ENCODE data around the gene FLT1.

The FLT1 gene

DNA sequence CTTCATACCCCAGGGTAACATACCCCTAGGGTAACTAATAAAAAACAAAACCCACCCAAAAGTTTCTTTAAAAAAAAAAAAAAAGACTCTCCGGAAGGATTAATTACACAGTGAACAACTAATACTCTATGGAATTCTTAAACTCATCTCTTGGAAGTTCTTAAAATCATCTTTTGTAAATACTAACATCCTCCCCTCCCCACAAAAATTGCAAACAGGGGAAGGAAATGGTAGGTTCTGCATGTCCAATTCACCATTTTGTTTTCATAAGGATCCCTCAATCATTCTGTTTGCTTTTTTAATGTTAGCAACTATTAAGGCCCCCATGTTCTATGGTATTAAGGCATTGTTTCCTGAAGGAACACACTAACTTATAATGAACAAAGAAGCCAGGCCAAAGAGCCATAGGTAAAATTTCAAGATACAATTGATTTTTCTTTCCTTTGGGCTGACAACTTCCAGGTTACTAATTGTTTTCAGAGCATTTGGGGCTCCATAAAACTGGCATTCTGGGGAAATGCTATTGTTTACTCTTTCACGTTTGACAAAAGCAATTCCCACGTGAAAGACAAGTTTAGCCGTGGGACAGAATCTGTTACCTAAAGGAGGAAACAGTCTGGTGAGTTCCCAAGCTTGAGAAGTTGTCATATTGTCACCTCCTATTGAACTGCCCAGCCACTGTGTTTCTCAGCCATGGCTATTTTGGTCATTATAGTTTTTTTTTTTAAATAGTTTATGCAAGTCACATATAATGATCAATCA lies 107.0 kb downstream of the FLT1 start:
- no peak for DNase-seq (ENCODE audit: low spot score)

DNA sequence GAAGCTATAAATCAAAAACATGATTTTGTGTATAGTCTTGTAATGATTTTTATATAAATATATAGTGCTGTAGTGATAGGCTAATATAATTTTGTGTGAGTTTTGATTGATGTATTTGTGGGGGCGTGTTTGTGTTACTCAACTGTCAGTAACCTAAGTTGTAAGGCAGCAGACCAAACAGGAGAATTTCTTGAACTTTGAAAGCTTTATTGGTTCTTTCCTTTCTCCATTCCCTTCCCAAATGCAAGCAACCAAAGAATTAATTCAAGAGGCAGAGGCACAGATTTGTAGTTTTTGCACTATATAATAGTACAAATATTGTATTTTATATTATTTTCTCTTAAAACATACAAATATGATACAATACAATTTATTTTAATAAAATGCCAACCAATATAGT lies 109.6 kb downstream of the FLT1 start:
- DNase-seq (ENCODE audit: low spot score), result no peak

DNA sequence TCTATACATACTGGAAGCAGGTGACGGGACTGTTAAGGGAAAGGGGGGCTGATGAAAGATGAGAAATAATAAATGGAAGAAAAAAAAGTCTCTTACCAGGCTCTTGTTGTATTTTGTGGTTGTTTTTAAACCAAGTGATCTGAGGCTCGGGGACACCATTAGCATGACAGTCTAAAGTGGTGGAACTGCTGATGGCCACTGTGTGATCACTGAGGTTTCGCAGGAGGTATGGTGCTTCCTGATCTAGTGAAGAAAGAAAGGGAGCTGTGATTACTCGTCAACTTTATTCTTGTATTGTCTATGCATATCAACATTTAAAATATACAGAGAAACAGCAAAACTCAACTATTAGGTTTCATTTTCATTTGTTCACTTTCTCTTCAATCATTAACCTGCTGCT lies 110.1 kb downstream of the FLT1 start:
- no peak for DNase-seq (ENCODE audit: low spot score)

GRCh38 chr13:28380319-28380718 lies 114.6 kb downstream of the FLT1 start:
- no peak for DNase-seq (ENCODE audit: low spot score)

GRCh38 chr13:28379371-28380083 lies 115.4 kb downstream of the FLT1 start:
- no peak for DNase-seq (ENCODE audit: low spot score)

DNA sequence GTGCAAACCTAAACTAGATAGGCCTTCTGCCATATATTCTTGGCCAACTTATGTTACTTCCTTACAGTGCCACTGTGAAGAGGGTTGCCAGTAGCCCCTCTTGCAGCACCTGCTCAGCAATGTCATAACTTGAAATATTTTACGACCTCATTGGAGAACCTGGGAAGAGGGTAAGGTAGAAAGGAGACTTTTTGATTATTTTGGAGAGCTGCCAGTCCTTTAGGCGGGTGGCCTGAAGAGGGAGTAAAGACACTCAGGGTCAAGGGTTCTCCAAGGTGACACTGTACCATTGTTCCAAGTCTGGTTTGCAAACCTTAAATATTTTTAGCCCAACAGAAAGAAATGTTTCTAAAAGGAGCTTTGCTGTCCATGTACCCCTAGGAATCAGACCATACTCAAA lies 118.3 kb downstream of the FLT1 start:
- DNase-seq (ENCODE audit: low spot score), result no peak

- no peak for DNase-seq (ENCODE audit: low spot score)
Observed at GRCh38 chr13:28375250-28375930, 119.5 kb downstream of the FLT1 start.

GRCh38 chr13:28373810-28374209 lies 121.1 kb downstream of the FLT1 start:
- DNase-seq (ENCODE audit: low spot score), result no peak

GRCh38 chr13:28370448-28370847 lies 124.5 kb downstream of the FLT1 start:
- DNase-seq (ENCODE audit: low spot score), result no peak

- no peak for DNase-seq (ENCODE audit: low spot score)
Observed at GRCh38 chr13:28358708-28359107, 136.2 kb downstream of the FLT1 start.

DNA sequence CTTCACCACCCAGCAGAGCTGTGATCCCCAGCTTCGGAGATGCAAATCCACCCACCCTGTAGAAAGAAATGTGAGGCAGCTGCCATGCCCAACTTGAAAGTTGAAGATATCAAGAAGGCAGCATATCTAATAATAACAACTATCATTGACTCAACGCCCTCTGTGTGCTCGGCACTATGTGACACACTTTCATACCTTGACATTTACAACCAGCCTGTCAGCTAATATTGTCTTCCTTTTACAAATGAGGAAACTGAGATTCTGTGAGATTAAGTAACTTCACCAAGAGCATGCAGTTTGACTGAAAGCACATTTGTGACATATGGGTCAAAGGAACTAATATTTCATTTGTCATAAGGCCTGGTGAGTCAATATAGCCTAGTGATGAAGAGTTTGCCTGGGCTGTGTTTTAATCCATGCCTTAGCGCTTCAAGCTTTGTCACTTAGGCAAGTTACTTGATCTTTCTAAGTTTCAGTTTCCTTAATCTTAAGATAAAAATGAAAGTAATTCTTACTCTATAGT lies 137.0 kb downstream of the FLT1 start:
- DNase-seq (ENCODE audit: low spot score), result no peak

- no peak for DNase-seq (ENCODE audit: low spot score)
Observed at GRCh38 chr13:28357247-28357825, 137.6 kb downstream of the FLT1 start.

- DNase-seq (ENCODE audit: low spot score), result no peak
Observed at GRCh38 chr13:28356561-28357021, 138.3 kb downstream of the FLT1 start.

- no peak for DNase-seq (ENCODE audit: low spot score)
Observed at GRCh38 chr13:28355822-28356371, 139.0 kb downstream of the FLT1 start.

DNA sequence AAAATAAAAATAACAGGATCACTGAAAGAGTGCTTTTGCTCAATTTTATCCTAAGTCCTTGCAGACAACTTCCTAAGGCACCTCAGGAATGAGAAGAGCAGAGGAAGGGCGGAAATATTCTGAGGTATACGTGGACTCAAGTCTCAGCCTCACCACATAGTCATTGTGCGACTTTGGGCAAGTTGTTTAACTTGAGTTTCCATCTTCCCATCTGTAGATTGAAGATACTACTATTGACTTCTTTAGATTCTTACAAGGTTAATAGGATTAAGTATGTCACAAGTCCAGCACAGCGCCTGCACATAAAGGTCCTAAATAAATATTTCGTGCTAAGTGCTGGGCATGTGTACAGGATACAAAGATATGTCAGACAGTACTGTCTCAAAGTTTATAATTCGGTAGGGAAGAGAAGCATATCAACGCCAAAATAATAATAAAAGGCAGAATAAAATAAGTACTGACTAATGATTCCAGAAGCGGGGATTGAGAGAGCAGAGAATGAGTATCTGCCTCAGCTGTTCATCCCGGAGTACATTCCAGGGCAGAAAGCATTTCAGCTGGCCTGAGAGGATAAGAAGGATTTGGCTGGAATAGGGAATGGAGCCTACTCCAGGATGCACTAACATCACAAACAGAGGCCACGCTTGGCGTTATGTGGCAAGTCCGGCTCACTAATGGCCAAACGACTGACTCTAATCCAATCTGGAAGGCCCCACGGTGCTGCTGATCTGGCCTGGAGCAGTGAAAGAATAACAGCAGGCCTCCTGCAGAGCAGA lies 139.7 kb downstream of the FLT1 start:
- no peak for DNase-seq (ENCODE audit: low spot score)

GRCh38 chr13:28353679-28354078 lies 141.2 kb downstream of the FLT1 start:
- no peak for DNase-seq (ENCODE audit: low spot score)

- no peak for DNase-seq (ENCODE audit: low spot score)
Observed at GRCh38 chr13:28349907-28350654, 144.8 kb downstream of the FLT1 start.

DNA sequence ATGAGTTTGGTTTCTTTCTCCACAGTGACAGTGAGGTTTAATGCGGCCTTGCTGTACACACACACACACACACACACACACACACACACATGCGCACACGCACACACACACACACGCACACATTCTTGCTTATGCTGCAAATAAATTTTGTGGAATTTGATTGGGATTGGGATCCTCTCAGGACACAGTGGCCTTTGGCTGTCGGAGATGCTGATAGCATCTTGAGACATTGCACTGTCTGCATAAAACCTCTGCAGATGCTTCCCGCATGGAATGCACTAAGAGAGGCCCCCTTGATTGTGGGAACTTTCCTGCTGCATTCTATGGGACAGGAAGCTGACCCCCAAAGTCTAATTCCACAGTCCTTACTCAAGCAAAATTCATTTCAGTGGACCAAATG lies 145.6 kb downstream of the FLT1 start:
- no peak for DNase-seq (ENCODE audit: low spot score)

- DNase-seq (ENCODE audit: low spot score), result no peak
Observed at GRCh38 chr13:28347456-28348371, 147.2 kb downstream of the FLT1 start.
